Fibroblast of the aortic adventitia (primary cell): ENCODE results near the gene AHSP. TPM values are rescaled to one million over a fixed set of nuclear protein-coding genes. Genes with fewer than 3 reads are reported as not detected.
"Not testable (repeated sequence)": the region's sequence is repeated elsewhere in the genome, so short reads cannot be mapped to it uniquely, and the experiment has no call there.

ENCODE experiments used
- DNase-seq: peaks from one replicate; pipeline ENCODE4 v3.0.0-alpha.2; 2010; ENCODE audit warnings: low read depth
- H3K4me3 ChIP-seq: 2 replicates; pipeline ENCODE4 v1.5.1; 2011; ENCODE audit warnings: low read depth, mild to moderate bottlenecking, control low read depth, low read length, moderate library complexity
- total RNA-seq: library from RNA; depleted of rRNA; stranded (reverse); fragments of >200 nt; gene quantifications from 2 replicates; pipeline ENCODE4 v1.2.3, GENCODE V29; 2012; ENCODE audit warnings: low replicate concordance
- TF ChIP-seq, protein P1 (sequence below): IDR thresholded peaks from 2 replicates; pipeline ENCODE4 v1.5.1; 2011; ENCODE audit warnings: mild to moderate bottlenecking, low read length, control low read depth, inconsistent platforms; ENCODE audit not compliant: insufficient read depth

Gene AHSP
- total RNA-seq, 1 donor = not detected

DNA sequence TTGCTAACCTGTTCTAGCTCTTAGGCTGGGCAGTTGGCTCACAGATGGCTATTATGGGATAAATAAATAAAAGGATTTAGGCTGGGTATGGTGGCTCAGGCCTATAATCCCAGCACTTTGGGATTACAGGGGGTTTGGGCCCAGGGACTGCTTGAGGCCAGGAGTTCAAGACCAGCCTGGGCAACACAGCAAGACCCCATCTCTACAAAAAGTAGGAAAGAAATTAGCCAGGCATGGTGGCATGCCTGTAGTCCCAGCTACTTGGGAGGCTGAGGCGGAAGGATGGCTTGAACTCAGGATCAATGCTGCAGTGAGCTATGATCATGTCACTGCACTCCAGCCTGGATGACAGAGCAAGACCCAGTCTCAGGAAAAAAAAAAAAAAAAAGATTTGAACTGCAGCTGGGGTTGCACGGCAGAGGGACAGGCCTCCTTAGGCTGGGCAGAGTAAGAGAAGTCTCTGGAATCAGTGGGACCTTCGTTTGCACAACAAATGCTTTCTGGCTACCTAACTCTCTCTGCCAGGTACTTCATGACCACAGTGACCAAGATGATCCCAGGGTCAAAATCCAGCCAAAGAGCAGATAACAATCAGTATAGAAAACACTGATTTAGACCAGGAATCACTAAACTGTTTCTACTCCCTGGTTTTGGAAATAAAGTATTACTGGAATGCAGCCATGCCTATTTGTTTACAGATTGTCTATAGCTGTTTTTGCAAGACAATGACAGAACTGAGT lies 26.3 kb upstream of the AHSP start:
- TF ChIP-seq, protein P1, sequence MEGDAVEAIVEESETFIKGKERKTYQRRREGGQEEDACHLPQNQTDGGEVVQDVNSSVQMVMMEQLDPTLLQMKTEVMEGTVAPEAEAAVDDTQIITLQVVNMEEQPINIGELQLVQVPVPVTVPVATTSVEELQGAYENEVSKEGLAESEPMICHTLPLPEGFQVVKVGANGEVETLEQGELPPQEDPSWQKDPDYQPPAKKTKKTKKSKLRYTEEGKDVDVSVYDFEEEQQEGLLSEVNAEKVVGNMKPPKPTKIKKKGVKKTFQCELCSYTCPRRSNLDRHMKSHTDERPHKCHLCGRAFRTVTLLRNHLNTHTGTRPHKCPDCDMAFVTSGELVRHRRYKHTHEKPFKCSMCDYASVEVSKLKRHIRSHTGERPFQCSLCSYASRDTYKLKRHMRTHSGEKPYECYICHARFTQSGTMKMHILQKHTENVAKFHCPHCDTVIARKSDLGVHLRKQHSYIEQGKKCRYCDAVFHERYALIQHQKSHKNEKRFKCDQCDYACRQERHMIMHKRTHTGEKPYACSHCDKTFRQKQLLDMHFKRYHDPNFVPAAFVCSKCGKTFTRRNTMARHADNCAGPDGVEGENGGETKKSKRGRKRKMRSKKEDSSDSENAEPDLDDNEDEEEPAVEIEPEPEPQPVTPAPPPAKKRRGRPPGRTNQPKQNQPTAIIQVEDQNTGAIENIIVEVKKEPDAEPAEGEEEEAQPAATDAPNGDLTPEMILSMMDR = no peak
- DNase-seq = no peak
- H3K4me3 ChIP-seq = no peak overlapping the region

DNA sequence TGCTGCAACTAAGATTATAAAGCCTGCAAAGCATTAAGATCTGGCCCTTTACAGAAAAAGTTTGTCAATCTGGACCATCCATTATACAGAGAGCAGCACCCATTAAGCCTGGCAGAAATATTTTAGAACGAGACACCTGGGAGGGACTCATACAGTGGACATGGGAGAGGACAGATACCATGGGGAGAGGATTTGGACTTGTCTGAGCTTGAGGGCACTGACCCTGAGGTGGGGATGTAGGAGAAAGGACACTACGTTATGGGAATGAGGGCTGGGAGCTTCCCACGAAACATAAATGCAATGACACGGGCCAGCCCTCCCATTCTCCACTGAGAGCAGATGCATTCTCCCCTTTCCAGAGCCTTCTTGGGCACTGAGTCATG lies 25.7 kb upstream of the AHSP start:
- H3K4me3 ChIP-seq = no peak overlapping the region
- DNase-seq = no peak

DNA sequence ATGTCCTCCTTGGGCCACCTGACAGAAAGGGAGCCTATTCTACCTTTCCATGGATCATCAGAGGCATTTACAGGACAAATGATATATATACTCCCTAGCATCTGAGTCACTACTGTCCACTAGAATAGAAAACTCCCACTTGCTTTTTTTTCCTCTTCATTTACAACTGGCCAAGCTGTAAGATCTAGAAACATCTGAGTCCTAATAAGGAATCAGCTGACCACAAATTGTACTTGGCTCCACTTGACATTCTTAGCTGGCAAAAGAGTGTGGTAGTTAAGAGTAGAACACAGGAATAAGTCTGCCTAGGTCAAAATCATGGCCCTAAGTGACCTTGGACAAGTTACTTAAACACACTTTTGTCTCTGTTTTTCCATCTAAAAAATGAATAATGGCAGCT lies 24.7 kb upstream of the AHSP start:
- TF ChIP-seq, protein P1 = no peak
- H3K4me3 ChIP-seq = no peak overlapping the region
- no peak for DNase-seq

More for the DNA sequence above, 25.7 kb upstream of the AHSP start:
- TF ChIP-seq, protein P1 = no peak

DNA sequence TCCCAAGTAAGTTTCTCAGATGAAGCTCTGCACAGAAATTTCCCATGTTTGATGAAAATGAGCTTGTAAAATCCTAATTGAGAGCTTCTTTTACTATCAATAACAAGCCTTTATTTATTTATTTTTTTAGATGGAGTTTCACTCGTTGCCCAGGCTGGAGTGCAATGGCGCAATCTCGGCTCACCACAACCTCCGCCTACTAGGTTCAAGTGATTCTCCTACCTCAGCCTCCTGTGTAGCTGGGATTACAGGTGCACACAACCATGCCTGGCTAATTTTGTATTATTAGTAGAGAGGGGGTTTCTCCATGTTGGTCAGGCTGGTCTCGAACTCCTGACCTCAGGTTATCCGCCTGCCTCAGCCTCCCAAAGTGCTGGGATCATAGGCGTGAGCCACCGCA lies 24.1 kb upstream of the AHSP start:
- H3K4me3 ChIP-seq, DNase-seq: not testable (repeated sequence)

DNA sequence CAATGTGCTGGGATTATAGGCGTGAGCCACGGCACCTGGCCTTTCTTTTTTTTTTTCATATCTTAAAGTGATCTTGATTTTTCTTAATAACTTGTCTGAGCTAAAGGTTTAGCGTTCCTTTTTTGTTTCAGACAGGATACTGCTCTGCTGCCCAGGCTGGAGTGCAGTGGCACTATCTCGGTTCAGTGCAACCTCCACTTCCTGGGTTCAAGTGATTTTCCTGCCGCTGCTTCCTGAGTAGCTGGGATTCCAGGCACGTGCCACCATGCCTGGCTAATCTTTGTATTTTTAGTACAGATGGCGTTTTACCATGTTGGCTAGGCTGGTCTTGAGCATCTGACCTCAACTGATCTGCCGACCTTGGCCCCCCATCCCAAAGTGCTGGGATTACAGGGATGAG lies 23.5 kb upstream of the AHSP start:
- DNase-seq = no peak
- TF ChIP-seq, protein P1 = no peak
- no peak overlapping the region for H3K4me3 ChIP-seq

DNA sequence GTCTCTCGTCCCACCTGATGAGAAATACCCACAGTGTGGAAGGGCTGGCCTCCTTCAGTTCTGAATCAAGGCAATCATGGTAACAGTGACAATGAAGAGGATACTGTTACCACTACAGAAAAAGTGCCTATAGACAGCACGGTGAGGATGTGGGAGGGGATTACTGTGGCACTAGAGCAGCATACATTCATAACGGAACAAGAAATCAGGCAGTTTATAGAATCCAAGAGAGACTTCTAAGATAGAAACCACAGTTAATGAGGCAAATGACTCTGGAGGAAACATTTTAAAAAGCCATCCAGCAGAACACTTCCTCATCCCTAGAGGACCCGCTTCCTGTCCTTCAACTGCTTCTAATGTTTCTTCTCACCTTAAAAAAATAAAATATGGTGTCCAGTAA lies 22.2 kb upstream of the AHSP start:
- H3K4me3 ChIP-seq = no peak overlapping the region
- TF ChIP-seq, protein P1 = no peak
- DNase-seq = no peak

DNA sequence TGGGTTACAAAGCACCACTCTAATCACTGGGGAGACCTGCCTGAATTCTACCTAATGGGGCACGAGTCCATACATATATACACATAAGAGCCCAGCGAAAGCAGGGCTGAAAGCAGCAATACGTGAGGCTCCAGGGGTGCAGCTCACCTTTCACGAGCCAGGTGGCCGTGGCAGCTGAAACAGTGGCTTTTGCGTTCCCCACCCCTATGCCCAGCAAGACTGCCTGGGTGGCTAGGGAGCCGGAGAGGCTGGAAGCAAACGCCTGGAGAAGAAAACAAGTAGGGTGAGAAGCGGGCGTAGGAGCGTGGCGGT lies 20.1 kb upstream of the AHSP start:
- TF ChIP-seq, protein P1 = no peak
- no peak for DNase-seq
- H3K4me3 ChIP-seq = peak overlapping the region; percentile 94
